DMS53 treated with DMSO at 0.1 percent for 48 hours (cell line): Measurements from ENCODE around the gene DENND4B.
"Not testable (repeated sequence)": the region's sequence is repeated elsewhere in the genome, so short reads cannot be mapped to it uniquely, and the experiment has no call there.

ENCODE experiments used
- DNase-seq: peaks from one replicate; lab custom pipeline; 2025; ENCODE audit not compliant: unreplicated experiment; lab: John Stamatoyannopoulos, UW

Gene DENND4B, protein sequence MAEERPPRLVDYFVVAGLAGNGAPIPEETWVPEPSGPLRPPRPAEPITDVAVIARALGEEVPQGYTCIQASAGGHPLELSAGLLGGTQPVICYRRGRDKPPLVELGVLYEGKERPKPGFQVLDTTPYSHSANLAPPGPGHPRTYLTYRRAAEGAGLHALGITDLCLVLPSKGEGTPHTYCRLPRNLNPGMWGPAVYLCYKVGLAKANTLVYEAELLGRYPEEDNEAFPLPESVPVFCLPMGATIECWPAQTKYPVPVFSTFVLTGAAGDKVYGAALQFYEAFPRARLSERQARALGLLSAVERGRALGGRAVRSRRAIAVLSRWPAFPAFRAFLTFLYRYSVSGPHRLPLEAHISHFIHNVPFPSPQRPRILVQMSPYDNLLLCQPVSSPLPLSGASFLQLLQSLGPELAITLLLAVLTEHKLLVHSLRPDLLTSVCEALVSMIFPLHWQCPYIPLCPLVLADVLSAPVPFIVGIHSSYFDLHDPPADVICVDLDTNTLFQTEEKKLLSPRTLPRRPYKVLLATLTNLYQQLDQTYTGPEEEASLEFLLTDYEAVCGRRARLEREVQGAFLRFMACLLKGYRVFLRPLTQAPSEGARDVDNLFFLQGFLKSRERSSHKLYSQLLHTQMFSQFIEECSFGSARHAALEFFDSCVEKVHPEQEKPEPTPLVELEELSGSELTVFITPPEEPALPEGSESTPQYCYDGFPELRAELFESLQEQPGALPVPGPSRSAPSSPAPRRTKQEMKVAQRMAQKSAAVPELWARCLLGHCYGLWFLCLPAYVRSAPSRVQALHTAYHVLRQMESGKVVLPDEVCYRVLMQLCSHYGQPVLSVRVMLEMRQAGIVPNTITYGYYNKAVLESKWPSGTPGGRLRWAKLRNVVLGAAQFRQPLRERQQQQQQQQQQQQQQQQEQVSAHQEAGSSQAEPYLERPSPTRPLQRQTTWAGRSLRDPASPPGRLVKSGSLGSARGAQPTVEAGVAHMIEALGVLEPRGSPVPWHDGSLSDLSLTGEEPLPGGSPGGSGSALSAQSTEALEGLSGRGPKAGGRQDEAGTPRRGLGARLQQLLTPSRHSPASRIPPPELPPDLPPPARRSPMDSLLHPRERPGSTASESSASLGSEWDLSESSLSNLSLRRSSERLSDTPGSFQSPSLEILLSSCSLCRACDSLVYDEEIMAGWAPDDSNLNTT (N-terminal part only)

DNA sequence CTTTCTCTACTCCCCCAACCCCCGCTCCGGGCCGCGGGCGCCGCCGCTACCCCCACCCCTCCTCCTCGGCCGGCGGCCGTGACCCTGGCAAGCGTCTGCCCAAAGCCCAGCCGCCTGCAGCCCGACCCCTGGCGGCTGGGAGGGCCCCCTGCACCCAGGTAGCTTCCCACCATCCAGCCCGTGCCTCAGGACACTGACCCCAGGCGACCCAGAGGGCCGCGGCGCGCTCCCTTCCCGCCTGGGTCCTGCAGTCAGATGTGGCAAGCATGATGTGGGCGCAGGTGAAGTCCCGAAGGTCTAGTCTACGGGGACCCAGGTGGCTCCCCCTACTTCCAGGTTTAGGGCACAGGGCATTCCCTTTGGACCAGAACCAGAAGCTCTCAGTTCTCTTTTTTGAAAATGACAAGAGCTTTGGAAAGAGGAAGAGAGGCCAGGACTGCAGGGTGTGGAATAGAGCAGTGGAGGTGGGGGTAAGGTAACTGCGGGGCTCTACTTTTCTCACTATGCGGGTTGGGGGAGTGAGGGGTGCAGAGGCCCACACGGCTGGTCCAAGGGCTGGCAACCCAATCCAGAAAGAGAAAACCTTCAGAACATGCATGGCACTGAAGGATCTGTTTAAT, at the start of gene DENND4B:
DENND4B (minus strand) TSS at position 97 of the 620 bp plus-strand sequence. CDS start 2,344 bp downstream, outside the sequence.
- peak; percentile 77 for DNase-seq

DNA sequence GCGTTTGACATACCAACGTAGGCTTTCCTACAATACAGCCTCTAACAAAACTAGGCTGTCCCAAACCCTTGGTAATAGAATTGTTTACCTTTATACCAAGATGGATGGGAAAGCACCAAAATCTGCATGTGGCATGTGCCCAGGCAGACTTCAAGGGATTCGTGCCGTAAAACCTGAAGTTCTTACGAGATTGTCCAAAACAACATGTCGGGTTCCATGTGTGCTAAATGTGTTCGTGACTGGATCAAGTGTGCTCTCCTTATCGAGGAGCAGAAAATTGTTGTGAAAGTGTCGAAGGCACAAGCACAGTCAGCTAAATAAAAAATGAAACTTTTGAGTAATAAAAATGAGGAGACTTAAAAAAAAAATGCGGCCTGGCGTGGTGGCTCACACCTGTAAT, 49.1 kb upstream of the DENND4B start:
- no peak for DNase-seq

DNA sequence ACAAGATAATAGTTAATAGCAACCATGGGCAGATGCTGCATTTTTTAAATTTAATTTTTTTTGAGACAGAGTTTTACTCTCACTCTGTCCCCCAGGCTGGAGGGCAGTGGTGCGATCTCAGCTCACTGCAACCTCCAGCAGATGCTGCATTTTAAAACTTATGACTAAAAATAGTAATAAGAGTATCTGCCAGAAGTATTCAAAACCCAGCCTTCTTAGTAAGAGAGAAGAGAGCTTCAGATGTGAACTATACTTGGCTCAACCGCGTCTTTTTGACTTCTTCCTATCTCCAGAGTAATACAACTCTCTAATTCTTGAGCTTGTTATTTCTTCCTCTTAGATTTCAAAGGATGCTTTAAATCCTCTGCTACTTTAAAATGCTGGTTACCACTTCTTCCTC, 48.7 kb upstream of the DENND4B start:
- DNase-seq = no peak

DNA sequence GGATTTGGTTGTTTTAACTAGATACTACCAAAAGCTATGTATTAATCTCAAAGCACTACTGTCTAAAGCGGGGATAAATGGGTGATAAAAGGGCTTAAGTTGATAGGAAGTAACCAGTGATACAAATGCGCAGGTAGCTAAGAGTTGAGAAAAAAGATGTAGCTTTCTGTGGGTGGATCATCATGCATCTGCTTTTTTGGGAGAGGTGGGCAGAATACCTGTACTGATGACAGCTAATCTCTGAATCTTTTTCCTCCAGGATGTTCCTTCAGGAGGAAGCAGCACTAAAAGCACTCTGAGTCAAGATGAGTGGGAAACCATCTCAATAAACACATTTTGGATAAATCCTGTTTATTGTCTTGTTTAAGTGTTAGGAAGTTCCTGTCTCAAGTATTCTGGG, 45.3 kb upstream of the DENND4B start:
- no peak for DNase-seq

DNA sequence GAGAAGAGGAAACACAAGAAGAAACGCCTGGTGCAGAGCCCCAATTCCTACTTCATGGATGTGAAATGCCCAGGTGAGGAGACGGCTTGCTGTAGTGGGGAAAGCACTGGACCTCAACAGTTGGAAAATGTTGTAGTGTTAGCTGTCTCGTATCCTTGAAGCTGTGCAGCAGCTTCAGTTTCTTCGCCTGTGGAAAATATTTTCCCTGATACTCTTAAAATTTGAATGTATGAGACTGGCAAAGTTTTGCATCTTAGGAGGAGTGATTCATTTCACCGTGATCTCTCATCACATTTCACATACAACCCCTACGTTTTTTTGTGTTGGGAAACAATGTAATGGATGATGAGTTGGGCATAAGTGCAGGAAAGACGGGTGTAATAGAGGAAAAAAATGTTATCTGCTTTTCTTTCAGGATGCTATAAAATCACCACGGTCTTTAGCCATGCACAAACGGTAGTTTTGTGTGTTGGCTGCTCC, 44.7 kb upstream of the DENND4B start:
- DNase-seq = no peak

DNA sequence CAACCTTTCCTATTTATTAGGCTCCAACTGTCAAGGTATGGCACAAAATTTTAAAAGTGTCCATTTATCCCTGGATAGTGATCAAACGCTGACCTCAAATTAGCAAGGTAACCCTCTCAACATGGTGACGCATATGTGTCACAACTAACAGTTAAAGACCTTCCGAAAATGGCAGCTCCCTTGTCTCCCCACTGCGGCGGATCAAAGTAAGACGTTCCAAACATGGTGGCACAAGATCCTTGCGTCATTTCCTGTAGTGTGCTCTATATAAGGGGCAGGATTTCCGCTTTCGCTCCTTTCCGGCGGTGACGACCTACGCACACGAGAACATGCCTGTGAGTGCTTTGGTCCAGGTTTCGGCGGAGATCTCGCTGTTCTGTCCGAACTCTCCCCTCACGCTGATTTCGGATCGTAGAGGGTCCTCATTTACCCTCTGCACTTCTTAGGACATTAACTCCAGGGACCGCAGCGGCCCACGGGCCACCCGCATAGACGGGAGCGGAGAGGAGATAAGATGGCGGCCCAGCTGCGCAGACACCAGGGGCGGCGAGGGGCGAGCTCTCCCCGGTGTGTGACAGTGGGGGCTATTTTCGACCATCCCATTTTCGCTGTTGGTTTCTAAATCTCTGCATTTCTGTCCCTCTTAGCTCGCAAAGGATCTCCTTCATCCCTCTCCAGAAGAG, 44.1 kb upstream of the DENND4B start, which contains the start of gene RPS27:
RPS27 (plus strand) TSS at position 295 of the 683 bp plus-strand sequence; CDS start at position 330, 35 bp downstream.
- DNase-seq = peak; percentile 97

DNA sequence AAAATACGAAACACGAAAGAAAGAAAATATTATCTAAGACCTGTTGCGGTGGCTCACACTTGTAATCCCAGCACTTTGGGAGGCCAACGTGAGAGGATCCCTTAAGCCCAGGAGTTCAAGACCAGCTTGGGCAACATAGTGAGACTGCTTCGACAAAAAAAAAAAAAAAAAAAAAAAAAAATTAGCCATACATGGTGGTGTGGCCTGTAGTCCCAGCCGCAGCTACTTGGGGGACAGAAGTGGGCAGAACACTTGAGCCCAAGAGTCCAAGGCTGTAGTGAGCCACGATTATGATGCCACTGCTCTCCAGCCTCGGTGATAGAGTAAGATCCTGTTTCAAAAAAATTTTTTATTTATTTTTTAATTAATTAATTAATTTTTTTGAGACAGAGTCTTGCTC, 41.1 kb upstream of the DENND4B start:
- DNase-seq = no peak

DNA sequence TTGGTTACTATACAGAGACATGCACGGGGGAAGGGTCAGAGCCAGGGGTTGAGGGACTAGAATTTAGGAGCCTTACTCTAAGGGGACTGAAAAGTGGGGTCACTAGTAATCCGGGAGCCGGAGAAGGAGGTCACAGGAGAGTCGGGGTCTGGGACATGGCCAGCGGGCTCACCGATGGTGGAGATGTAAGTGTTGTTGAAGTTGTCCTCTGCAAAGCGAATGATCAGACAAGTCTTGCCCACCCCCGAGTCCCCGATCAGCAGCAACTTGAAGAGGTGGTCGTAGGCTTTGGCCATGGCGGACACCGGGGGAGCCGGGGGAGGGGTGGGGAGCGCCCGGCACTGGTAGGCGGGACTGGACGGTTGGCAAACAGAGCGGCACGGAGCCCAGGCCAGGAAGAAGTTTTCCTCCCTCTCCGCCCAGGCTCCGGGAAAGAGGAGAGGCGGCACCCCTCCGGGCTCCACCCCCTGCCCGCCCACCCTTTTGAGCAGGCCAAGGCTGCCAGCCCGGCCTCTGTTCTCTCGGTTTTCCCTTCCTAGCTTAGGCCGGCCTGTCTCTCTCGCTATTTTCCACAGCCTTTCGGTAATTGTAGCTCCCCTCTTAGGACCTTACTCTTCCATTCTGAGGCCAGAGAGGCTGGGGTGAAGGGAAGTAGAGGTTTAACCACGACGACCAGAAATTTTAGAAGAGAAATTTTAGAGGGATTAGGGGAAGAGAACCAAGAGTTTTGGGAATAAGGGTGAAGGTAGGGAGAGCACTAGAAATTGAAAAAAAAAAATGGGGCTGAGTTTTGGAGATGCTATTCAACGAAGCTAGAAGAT, 39.6 kb upstream of the DENND4B start, which contains the start of gene RAB13:
RAB13 (minus strand) TSS at position 399 of the 821 bp plus-strand sequence; CDS start at position 296, 103 bp downstream.
- DNase-seq = peak; percentile 82

DNA sequence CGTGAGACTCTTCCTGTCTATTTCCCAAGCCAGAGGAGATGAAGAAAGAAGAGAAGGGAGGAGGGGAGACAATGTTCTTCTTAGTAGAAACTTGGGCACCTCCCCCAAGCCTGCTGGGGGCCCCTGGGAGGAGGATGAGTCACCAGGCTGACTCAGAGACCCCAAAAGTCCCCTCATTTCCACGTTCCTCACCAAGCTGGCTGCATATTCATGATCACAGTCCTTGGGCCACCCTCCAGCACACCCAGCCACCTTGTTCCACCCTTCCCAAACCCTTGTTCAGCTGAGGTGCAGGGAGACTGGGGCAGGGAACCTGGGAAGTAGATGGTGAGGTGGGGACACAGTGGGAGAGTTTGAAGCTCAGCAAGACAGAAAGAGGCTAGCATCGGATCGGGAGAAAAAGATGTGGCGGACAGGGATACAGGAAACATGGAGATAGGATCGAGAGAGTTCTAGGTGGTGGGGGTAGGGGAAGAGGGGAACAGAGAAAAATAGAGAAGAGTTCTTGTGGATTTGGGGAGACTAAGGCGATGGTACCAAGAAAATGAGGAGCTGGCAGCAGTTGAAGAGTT, 38.9 kb upstream of the DENND4B start:
- no peak for DNase-seq

DNA sequence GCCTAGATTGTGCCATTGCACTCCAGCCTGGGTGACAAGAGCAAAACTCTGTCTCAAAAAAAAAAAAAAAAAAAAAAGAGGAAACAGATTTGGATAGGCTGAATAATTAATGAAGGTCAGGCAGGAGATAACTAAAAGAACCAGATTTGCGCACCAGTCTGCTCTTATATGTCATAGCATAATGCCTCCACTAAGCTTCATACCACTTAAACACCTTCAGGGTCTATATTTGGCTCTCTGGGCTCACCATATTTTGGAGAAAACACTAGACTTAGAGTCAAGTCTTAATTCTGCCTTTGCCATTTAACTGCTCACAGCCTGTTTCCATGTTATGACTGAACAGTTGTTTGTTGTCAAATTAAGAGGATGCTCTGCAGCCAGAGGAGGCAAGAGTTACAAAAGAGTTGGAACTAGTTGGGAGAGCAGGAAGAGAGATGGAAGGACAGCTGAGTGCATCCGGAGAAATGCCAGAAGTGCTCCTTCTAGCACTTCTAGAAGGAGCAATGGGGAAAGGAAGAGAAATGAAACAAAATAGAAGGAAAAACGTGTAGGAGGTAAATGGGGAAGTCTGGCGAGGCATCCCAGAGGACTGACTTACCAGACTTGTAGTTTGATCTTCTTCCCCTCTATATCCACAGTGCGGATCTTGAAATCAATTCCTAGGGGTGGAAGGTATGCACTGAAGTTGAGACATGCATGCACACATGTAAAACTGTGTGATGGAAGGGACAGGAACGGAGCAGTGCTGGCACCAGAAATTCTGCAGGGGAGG, 37.8 kb upstream of the DENND4B start:
- DNase-seq = no peak

DNA sequence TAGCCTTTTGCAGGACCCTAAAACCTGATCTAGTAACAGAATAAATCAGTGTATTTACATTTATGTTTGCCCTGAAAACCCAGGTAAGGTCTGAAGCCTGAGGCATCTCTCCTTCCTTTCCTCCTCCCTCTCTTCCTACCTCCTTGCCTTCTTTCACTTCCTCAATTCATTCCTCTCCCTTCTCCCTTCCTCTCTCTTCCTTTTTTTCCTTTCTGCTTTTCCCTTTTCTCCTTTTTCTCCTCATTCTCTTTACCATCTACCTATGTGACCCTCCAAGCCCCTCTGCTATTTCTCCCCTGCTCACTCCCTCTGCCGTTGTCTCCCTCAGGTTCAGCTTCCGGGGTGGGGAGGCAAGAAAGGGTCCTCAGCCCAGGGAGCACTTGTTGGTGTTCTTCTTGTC, 35.2 kb upstream of the DENND4B start:
- not testable (repeated sequence) for DNase-seq

DNA sequence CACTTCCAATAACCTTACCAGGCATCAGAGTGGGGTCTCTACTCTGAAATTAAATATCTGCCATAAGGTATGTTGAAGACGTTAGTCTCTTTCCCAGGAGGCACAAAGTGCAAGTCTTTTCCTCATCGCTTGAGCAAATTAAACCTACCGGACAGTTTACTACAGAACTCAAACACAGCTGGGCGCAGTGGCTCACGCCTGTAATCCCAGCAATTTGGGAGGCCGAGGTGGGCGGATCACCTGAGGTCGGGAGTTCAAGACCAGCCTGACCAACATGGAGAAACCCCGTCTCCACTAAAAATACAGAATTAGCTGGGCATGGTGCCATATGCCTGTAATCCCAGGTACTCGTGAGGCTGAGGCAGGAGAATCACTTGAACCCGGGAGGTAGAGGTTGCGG, 32.6 kb upstream of the DENND4B start:
- not testable (repeated sequence) for DNase-seq

DNA sequence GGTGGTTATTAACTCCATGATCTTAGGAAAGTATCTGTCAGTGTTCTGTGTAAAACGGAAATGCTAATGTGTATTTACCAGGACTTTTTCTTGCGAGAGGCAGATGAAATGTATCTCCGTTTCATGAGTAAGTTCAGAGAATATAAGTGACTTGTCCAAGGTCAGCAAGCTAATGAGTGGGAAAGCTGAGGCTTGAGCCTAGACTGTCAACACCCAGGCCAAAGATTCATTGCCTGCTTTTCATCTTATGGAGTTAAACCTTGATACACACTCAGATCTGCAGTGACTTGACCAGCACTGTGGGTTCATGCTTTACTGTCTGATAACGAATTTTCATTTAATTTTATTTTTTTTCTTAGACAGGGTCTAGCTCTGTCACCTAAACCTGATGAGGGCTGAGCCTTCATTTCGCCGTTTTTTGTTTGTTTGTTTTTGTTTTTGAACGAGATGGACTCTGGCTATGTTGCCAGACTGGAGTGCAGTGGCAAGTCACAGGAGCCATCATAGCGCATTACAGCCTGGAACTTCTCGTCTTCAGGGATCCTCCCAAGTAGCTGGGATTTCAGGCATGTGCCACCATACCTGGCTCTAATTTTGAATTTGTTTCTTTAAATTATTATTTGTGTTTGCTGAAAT, 31.9 kb upstream of the DENND4B start:
- no peak for DNase-seq

DNA sequence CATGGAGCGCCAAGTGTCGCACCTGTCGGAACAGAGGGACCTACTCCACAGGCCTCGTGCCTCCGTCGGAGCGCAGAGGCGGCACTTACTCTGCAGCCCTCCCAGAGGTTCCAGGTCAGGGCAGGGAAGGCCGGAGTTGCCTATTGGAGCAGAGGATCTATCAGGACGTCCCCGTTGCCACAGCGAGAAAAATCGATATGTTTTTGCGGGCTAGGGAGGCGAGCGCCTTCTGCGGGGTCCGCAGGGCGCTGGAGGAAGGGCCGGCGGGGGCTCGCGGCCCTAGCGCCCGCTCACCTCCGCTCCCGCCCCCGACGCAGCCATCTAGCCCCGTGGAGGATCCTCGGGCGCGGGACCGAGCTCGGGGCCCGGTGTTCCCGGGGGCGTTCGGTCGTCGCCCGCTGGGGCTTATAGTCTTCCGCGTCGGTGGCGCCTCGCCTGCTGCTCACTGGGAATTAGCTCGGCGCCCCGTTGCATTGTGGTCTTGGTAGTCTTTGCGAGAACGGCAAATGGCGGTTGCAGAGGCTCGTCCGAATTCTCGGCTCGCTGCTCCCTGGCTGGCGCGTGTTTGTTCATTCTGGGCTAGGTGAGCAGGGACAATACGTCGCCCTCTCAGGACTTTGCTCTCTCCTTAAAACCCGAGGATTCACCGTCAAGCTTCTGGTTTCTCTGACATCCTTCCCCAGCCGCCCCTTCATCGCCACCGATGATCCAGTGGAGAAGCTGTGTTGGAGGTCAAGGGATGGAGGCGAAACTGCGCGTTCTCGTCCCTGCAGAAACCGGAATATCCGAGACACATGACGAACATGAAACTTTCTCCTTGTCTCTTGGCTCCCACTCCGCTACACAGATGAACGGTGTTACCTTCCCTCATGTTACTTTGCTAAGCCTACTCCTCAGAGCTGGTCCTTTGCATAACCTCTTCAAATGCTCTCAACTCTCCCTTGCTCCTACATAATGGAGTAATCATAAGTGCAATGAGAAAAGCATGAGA, 31.0 kb upstream of the DENND4B start, which contains the start of gene JTB:
JTB (minus strand) TSS at position 425 of the 991 bp plus-strand sequence; CDS start at position 3, 422 bp downstream.
- DNase-seq = peak; percentile 57

DNA sequence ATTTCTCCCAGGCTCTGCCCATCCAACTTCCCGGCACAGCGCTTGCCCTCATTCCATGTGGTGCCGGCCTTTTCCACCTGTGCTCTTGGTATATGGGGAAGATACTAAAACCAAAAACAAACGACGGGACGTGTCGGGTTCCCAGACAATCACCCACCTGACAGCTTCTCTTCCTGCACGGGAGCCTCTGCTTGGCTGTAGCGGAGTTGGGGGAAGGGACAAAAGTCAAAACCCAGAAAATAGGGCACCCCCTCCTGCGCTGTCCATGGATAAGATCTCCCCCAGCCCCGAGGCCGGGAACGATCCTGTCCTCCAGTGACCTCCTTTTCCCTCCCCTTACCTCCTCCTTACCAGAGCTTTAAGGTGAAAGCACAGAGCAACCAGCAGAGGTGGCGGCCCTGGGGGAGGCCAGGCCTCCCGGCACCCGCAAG, 30.3 kb upstream of the DENND4B start:
- no peak for DNase-seq

DNA sequence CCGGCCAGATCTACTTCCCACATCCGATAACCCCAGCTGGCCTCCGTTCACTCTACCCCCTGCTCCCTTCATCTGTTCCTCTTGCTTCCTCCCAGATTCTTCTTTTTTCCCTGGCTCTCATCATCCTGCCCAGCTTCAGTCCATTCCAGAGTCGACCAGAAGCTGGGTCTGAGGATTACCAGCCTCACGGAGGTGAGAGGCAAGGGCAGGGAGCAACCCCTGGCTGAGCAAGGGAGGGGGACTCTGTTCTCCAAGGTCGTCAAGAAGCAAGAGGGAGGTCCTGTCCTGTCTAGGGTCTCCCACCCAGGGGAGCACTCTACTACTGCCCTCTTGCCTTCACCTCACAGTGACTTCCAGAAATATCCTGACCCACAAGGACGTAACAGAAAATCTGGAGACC, 27.0 kb upstream of the DENND4B start:
- DNase-seq = no peak
